NCI-H526 (cell line): ENCODE measurements around the gene EPHB6.
A peak's percentile ranks its signal among the peaks of the same experiment; 100 is the strongest.

Source experiments
- DNase-seq, 2 experiments: peaks; one replicate each; lab custom pipeline; 2025; lab: John Stamatoyannopoulos, UW

The EPHB6 gene

DNA sequence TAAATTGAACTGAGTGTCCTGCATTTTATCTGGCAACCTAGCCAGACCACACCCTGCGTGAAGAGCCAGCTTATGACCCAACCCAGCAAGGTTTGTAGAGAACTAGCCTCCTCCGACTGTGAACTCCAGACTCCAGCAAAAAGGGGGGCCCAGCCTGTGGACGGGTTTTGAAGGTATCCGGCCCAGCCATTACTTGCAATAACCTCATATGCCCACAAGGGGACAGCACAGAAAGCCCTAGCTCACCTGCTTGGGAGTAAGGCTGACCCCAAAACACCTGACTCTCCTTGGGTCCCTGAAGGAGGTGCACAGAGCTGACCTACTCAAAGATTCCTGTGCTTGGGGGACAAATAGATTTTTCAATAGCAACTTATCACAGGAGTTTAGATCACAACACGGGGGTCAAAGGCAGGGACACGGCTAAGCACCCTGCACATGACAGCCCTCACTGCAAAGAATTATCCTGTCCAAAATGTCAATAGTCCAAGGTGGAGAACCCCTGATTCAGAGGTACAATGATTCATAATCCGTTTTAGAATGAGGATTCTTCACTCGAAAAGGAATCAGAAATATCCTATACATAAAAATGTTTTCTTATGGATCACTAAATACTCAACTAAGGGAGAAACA, 26.1 kb downstream of the EPHB6 start:
- DNase-seq = peak in 1 of 2 experiments; percentile 48

DNA sequence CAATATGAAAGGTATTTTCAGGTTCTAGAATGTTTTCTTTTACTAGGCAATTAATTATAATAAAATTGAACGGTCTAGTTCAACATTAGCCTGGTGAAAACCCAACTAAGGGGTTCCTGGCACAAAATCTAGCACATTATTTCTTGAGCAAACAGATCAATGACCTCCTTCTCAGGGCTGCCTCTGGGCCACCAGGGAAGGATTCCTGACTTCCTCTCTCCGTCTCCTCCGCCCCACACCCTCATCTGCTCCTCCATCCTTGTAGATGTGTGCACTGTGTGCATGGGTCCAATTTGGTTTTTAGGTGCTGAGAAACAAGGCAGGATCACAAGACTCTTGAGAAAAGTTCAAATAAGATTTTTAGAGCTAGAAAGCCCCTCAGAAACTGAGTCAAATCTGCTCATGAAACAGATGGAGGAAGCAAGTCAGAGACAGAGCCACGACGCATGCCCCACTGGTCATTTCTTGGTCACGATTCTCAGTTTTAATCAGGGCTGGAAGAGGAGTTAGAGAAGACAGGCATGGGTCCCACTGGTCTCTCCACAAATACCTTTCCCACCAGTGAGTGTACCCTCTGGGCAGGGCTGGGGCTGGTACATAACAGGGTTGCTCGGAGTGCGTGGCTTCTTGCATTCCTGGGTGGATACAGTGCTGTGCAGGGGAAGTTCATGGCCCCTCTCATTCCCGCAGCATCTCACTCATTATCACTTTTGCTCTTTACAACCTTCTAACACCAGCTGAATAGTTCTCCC, 26.9 kb downstream of the EPHB6 start:
- no peak for DNase-seq

DNA sequence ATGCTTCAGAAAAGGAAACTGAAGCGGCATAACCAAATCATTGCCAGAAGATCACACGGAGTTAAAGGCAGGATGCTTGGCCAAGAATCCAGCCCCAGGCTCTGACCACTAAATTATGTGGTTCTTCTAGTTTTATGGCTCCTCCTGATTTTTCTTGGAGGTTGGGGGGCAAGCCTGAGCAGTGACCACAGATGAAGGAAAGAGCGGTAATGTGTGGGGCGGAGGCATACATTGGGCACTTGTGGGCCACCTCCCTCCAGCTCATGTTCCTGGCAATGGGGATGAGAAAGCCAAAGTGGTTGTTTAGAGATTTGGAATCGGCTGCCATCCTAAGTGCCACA, 27.4 kb downstream of the EPHB6 start:
- DNase-seq = no peak

GRCh38 chr7:142883145-142883544, 28.3 kb downstream of the EPHB6 start:
- DNase-seq = no peak

GRCh38 chr7:142883571-142884285, 28.9 kb downstream of the EPHB6 start:
- DNase-seq = no peak

GRCh38 chr7:142884286-142884640, 29.4 kb downstream of the EPHB6 start:
- no peak for DNase-seq

DNA sequence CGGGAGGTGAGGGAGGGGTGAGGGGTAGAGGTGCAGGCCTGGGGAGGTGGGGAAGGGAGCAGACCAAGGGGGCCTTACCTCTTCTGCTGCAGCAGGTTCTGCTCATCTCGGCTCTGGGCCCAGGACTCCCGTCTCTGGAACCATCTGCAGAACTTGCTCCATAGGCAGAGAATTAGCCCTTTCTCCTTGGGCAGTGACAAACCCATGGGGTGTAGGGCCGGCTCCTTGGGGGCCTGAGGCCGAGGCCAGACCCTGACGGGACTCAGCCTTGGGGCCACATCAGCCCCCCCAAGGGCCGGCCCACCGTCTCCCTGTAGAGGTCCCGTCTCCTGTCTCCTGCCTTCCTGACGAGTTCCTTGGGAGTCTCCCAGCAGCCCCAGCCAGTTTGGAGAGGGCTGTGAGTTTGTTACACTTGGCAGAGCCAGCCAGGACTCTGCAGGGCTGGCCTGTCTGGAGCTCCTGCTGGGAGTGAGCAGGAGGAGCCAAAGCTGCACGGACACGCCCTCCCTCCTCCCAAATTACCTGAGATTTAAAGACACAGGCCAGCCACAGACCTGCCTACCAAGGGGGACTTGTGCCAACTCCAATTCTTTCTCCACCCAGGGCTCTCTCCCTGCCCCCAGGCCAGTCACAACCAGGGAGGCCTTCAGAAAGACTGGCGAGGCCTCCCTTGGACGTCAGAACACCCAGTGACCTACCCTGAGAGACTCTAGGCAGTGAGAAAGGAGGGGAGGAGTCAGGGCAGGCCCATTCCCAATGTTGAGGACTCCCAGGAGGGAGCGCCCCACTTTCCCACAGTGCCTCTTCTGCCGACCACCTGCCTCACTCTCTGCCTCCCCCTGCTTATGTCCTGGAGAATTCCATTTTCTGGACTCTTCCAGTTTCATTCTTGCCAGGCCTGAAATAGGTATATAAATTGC, 30.7 kb downstream of the EPHB6 start, which contains the start of gene TRPV6:
Gene TRPV6, minus strand, starts transcription at position 435 of the 920 bp plus-strand sequence.
- DNase-seq = peak in 1 of 2 experiments; percentile 15

GRCh38 chr7:142886866-142887265, 32.0 kb downstream of the EPHB6 start:
- no peak for DNase-seq

- no peak for DNase-seq
These were observed 32.6 kb downstream of the EPHB6 start for GRCh38 chr7:142887282-142888015.

DNA sequence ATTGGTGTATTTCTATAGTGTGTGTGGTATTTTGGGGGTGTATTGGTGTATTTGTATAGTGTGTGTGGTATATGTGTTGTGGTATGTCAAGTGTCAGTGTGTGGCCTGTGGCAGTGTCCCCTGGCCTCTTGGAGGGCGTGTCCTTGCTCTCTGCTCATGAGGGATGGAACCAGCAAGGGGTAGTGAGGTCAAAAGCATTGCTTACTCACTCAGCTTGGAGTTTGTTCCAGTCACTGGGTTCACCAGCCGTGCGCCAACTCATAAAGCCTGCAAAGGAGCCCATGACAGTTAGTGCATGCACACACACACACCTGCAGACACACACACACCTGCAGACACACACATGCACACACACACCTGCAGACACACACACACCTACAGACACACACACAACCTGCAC, 34.9 kb downstream of the EPHB6 start:
- DNase-seq = no peak

DNA sequence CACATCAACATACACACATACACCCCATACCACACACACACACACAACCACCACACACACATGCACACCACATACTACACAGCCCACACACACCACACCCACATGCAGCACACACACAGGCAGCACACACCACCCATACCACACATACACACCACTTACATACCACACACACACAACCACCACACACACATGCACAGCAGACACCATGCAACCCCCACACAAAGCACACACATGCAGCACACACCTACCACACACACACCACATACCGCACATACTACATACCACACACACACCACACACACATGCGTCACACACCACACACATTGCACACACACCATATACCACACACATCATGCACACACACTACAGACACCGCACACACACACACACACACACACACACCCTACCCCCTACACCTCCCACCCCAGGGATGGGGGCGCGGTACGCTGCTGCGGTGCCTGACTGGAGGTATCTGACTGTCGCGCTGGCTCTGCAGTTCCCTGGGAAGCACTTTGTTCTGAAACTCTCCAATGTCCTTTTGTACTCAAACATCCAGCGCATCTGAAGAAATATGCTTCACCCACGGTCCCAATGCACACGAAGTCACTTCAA, 36.1 kb downstream of the EPHB6 start:
- no peak for DNase-seq

GRCh38 chr7:142891490-142892082, 36.7 kb downstream of the EPHB6 start:
- no peak for DNase-seq

GRCh38 chr7:142892951-142893350, 38.1 kb downstream of the EPHB6 start:
- DNase-seq = no peak

DNA sequence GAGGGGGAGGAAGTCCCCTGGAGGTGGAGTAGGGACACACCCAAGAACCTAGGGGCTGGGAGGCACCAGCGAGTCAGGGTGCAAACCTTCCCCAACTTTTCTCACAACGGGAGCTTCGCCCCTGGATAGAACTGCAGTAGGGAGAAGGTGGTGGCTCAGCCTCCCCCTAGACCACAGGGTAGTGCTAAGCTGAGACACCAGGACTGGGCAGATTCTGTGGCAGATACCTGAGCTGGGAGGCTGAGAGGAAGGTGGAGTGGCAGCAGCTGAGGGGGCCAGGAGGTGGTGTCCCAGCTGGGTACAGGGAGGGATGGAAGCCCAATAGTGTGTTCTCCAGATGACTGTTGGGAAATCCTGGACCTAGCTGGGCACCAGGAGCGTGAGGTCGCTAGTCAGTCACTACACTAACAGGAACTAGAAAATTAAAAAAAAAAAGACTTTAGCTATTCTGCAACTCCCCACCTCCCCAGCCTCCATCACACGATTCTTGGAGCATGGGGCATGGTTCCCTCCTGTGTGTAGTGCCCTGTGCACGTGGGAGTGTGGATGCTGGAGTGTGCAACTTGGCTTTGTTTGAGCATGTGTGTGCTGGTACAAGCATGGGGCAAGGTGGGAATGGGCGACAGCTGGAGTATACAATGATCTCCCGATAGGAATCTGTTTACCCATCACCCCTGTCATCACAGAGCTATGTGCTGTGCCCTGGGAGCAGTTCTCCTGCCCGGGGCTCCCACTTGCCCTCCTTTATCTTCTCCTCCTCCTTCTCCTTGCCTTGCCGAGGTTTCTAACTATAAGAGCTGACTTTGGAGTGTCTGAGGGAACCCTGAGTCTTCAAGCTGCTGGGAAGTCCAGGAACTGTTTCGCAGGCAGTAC, 39.5 kb downstream of the EPHB6 start:
- DNase-seq = no peak

DNA sequence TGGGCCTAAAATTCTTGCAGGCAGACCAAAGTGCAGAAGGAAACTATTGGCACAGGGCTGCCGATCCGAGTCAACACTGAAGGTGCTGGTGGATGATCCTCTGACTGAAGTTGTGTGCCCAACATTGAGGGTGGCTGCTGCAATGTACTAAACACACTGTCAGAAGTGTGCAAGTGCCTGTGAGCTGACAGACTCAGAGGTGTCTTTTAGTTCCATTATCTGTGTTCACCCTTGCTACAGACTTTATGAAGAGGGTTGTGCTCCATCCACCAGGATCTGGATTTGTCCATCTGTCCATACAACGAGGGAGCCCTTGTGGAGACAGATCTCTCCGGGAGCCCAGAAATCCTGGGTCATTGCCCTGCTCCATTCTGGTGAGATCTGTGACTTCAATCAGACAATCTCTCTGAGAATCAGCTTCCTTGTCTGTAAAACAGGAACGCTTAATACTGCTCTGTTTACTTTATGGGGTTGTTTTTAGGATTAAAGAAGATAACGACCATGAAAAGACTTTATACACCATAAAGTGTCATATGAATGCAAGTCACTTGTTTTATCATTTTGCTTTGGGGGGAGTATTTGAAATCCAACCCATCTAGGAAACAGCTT, 40.2 kb downstream of the EPHB6 start:
- no peak for DNase-seq

DNA sequence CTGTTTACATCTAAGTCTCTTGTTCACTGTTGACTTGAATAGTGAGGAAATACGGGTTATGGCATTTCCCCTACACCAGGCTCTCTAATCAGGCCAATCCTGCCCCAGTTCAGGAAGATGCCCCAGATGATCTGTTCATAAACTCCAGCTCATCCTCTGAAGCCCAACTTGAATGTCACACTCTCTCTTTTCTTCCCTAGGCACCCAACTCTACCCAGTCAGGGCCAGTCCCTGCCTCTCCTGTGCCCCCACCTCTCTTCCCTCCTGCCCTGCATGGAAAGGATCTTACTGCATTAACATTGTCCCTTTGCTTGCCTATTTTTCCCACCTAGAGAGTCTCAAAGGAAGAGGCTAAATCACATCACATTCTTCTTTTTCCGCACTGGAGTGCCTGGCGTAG, 41.3 kb downstream of the EPHB6 start:
- DNase-seq = no peak

DNA sequence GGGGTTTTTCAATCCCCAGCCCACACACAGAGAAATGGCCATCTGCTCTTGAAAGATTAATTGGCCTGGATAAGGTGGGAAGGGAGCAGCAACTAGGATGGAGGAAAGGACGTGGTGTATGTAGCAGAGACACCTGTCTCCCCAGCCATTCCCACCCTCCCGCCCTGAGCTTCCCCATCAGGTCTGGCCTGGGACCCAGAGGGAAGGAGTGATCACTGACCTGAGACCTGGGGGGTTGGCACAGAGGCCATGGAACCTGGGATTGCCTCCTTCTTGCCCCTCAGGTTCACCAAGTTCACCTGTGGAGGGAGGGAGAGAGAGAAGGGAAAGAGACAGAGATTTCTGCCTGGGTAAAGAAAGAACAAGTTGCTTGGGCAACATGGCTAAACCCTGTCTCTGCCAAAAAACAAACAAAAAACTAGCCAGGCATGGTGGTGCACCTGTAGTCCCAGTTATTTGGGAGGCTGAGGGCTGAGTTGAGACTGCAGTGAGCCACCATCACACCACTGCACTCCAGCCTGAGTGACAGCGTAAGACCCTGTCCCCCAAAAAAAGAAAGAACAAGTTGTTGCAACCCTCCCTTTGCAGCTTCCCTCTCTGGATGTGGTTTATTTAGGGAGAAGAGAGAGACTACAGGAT, 42.0 kb downstream of the EPHB6 start:
- DNase-seq = no peak

DNA sequence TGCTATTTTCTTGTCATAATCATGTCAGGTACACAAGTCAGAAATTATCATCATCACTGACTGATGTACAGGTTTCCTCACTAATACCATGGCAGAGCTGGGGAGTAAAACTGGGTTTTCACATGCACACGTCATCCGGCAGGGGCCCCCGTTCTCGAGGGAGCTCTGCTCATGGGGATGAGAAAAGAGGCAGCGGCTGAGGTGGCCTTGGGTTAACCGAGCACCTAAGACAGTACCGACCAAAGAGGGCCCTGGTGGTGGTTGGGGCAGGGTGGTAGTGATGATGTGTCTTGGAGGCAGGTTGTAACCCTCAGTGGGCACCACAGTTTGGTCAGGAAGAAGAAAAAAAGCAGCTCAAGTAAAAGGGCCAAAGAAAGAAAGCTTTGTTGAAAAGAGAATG, 42.8 kb downstream of the EPHB6 start:
- no peak for DNase-seq
